SHP77 (cell line): Measurements from ENCODE around the gene CCDC78.

ENCODE experiments used
- DNase-seq, 2 experiments: peaks; one replicate each; lab custom pipeline; 2025; lab: John Stamatoyannopoulos, UW

The CCDC78 gene

GRCh38 chr16:678858-679813 lies 47.1 kb downstream of the CCDC78 start:
- peak; percentile 54 to 72 for DNase-seq

GRCh38 chr16:678209-678857 lies 47.9 kb downstream of the CCDC78 start:
- DNase-seq: no peak

- DNase-seq: no peak
Measured at GRCh38 chr16:677316-678190, 48.7 kb downstream of the CCDC78 start.

- DNase-seq: no peak
Measured at GRCh38 chr16:676913-677312, 49.3 kb downstream of the CCDC78 start.

- no peak for DNase-seq
Measured at GRCh38 chr16:676565-676902, 49.7 kb downstream of the CCDC78 start.

GRCh38 chr16:675884-676564 lies 50.2 kb downstream of the CCDC78 start:
- DNase-seq: no peak

GRCh38 chr16:674968-675883 lies 51.0 kb downstream of the CCDC78 start, which contains the start of gene RHBDL1:
RHBDL1 (plus strand) TSS chr16:675671; CDS start chr16:675791, 120 bp downstream.
- DNase-seq: no peak

GRCh38 chr16:674214-674881 lies 51.9 kb downstream of the CCDC78 start:
- no peak for DNase-seq

GRCh38 chr16:673399-673991 lies 52.7 kb downstream of the CCDC78 start:
- DNase-seq: no peak

GRCh38 chr16:672851-673250 lies 53.4 kb downstream of the CCDC78 start:
- DNase-seq: no peak
